MM.1S (cell line): Measurements from ENCODE around the gene RRP7A.

ENCODE experiments used
- DNase-seq: peaks from one replicate; pipeline ENCODE4 v3.0.0-alpha.2; 2015
- H2AFZ ChIP-seq: fragments of 300-600 bp; sonication (generic); 2 replicates; pipeline ENCODE4 v1.6.0; 2016; ENCODE audit warnings: antibody characterized with exemption, low read length
- H3F3A ChIP-seq: fragments of 300-600 bp; sonication (generic); 2 replicates; pipeline ENCODE4 v1.6.1; 2016; ENCODE audit warnings: mild to moderate bottlenecking, antibody characterized with exemption, low read length, moderate library complexity, mixed read lengths; ENCODE audit not compliant: insufficient read depth
- H3K27ac ChIP-seq: fragments of 300-600 bp; sonication (generic); 2 replicates; pipeline ENCODE4 v1.5.1; 2016; ENCODE audit warnings: mild to moderate bottlenecking, low read length
- H3K27me3 ChIP-seq: fragments of 300-600 bp; sonication (generic); replicated peaks from 2 replicates; pipeline ENCODE4 v1.6.0; 2016; ENCODE audit warnings: low read length; ENCODE audit not compliant: insufficient read depth
- H3K36me3 ChIP-seq: fragments of 300-600 bp; sonication (generic); replicated peaks from 2 replicates; pipeline ENCODE4 v1.6.1; 2016; ENCODE audit warnings: mild to moderate bottlenecking, low read length, mixed read lengths; ENCODE audit not compliant: insufficient read depth
- H3K4me1 ChIP-seq: fragments of 300-600 bp; sonication (generic); 2 replicates; pipeline ENCODE4 v1.6.1; 2016; ENCODE audit warnings: low read length, mixed read lengths
- H3K4me2 ChIP-seq: fragments of 300-600 bp; sonication (generic); 2 replicates; pipeline ENCODE4 v1.6.0; 2016; ENCODE audit warnings: low read depth, low read length
- H3K4me3 ChIP-seq: fragments of 300-600 bp; sonication (generic); 2 replicates; pipeline ENCODE4 v1.5.1; 2016; ENCODE audit warnings: low read length, mixed read lengths
- H3K79me2 ChIP-seq: fragments of 300-600 bp; sonication (generic); 2 replicates; pipeline ENCODE4 v1.6.1; 2016; ENCODE audit warnings: mixed run types, low read length, mixed read lengths
- H3K9ac ChIP-seq: fragments of 300-600 bp; sonication (generic); 2 replicates; pipeline ENCODE4 v1.6.1; 2016; ENCODE audit warnings: low read length, mixed read lengths
- H3K9me2 ChIP-seq: fragments of 300-600 bp; sonication (generic); replicated peaks from 2 replicates; pipeline ENCODE4 v1.6.1; 2016; ENCODE audit warnings: mild to moderate bottlenecking, low read length, mixed read lengths; ENCODE audit not compliant: insufficient read depth
- H3K9me3 ChIP-seq: fragments of 300-600 bp; sonication (generic); replicated peaks from 2 replicates; pipeline ENCODE4 v1.6.1; 2016; ENCODE audit warnings: mild to moderate bottlenecking, low read length, mixed read lengths; ENCODE audit not compliant: insufficient read depth
- H4K20me1 ChIP-seq: fragments of 300-600 bp; sonication (generic); 2 replicates; pipeline ENCODE4 v1.6.1; 2016; ENCODE audit warnings: mild to moderate bottlenecking, low read length, moderate library complexity, mixed read lengths; ENCODE audit not compliant: insufficient read depth
- CTCF ChIP-seq: fragments of 300-600 bp; sonication (generic); IDR thresholded peaks from 2 replicates; pipeline ENCODE4 v1.5.1; 2016; ENCODE audit warnings: antibody characterized with exemption, low read length, mixed read lengths
- EZH2 ChIP-seq: fragments of 300-600 bp; sonication (generic); optimal IDR thresholded peaks from 2 replicates; pipeline ENCODE3; 2017; ENCODE audit warnings: low read depth, mild to moderate bottlenecking, antibody characterized with exemption, low read length, mixed read lengths
- EZH2phosphoT487 ChIP-seq: fragments of 300-600 bp; sonication (generic); IDR thresholded peaks from 2 replicates; pipeline ENCODE4 v1.6.1; 2018; ENCODE audit warnings: antibody characterized with exemption, low read length

Gene RRP7A

GRCh38 chr22:42562684-42563083 is 43.1 kb upstream of the RRP7A start:
- no peaks in the 10 kb centered on the region for H3K9me3 ChIP-seq
- H3K27ac ChIP-seq, result no peak overlapping the region
- no peak for DNase-seq
- H4K20me1 ChIP-seq, result no peaks in the 10 kb centered on the region; the same call in 1 of the 2 replicates
- no peak overlapping the region for H3K9ac ChIP-seq
- no peaks in the 10 kb centered on the region for H3K36me3 ChIP-seq
- H3K27me3 ChIP-seq, result peaks cover 9% of the 10 kb centered on the region
- no peak overlapping the region for H2AFZ ChIP-seq
- TF ChIP-seq EZH2phosphoT487, result no peak
- no peak for TF ChIP-seq EZH2
- no peak for TF ChIP-seq CTCF
- H3K4me1 ChIP-seq, result no peaks in the 10 kb centered on the region
- H3K9me2 ChIP-seq, result no peaks in the 10 kb centered on the region
- no peak overlapping the region for H3K4me2 ChIP-seq
- H3F3A ChIP-seq, result no peaks in the 10 kb centered on the region; the same call in 1 of the 2 replicates
- no peaks in the 10 kb centered on the region for H3K79me2 ChIP-seq
- H3K4me3 ChIP-seq, result no peak overlapping the region

GRCh38 chr22:42562279-42562678 is 42.7 kb upstream of the RRP7A start:
- TF ChIP-seq CTCF (no peak), EZH2 (no peak), EZH2phosphoT487 (no peak)
- Histone ChIP-seq H3K4me2 (no peak overlapping the region), H3K9me2 (no peaks in the 10 kb centered on the region), H3K9ac (no peak overlapping the region), H3K9me3 (no peaks in the 10 kb centered on the region), H4K20me1 (no peaks in the 10 kb centered on the region; the same call in 1 of the 2 replicates), H3K4me3 (no peak overlapping the region), H3K27me3 (peaks cover 9% of the 10 kb centered on the region), H2AFZ (no peak overlapping the region), H3K4me1 (no peaks in the 10 kb centered on the region), H3K36me3 (no peaks in the 10 kb centered on the region), H3K27ac (no peak overlapping the region), H3K79me2 (no peaks in the 10 kb centered on the region), H3F3A (no peaks in the 10 kb centered on the region; the same call in 1 of the 2 replicates)
- DNase-seq, result no peak

- no peak for DNase-seq
- no peak overlapping the region for H2AFZ ChIP-seq
- no peaks in the 10 kb centered on the region; the same call in 1 of the 2 replicates for H4K20me1 ChIP-seq
- H3F3A ChIP-seq, result no peaks in the 10 kb centered on the region; the same call in 1 of the 2 replicates
- no peaks in the 10 kb centered on the region for H3K9me3 ChIP-seq
- no peaks in the 10 kb centered on the region for H3K79me2 ChIP-seq
- no peak overlapping the region for H3K9ac ChIP-seq
- H3K36me3 ChIP-seq, result no peaks in the 10 kb centered on the region
- H3K9me2 ChIP-seq, result no peaks in the 10 kb centered on the region
- H3K27ac ChIP-seq, result no peak overlapping the region
- H3K27me3 ChIP-seq, result peaks cover 9% of the 10 kb centered on the region
- no peak overlapping the region for H3K4me2 ChIP-seq
- H3K4me3 ChIP-seq, result no peak overlapping the region
- TF ChIP-seq EZH2 (no peak), EZH2phosphoT487 (no peak), CTCF (no peak)
- no peaks in the 10 kb centered on the region for H3K4me1 ChIP-seq
Observed at GRCh38 chr22:42561856-42562255, 42.3 kb upstream of the RRP7A start.
